CD4-positive, alpha-beta memory T cell (primary cell): ENCODE data around the gene KRT9. TPM values are rescaled to one million over a fixed set of nuclear protein-coding genes. Genes with fewer than 3 reads are reported as not detected.
"Not testable (repeated sequence)": the region's sequence is repeated elsewhere in the genome, so short reads cannot be mapped to it uniquely, and the experiment has no call there.

Experiments
- CTCF ChIA-PET: fragments of 350-600 bp; sonication (Branson Sonifier 250); formaldehyde crosslinking; loops from one replicate; lab custom pipeline; 2021; ENCODE audit warnings: inconsistent platforms; ENCODE audit not compliant: partially characterized antibody; lab: Charles Lee
- POLR2A ChIA-PET: fragments of 350-600 bp; sonication (Branson Sonifier 250); formaldehyde crosslinking; loops from one replicate; lab custom pipeline; 2021; ENCODE audit not compliant: partially characterized antibody; lab: Charles Lee
- DNase-seq, 5 donors: peaks; one replicate each; pipeline versions ENCODE4 v3.0.0 to v3.0.0-alpha.2; 2020 to 2022; ENCODE audit warnings: mixed read lengths in 1 of 5
- H3K27ac ChIP-seq: one replicate; pipeline ENCODE4 v1.7.0; 2013; ENCODE audit warnings: low read depth, low read length
- H3K27me3 ChIP-seq: 2 replicates; pipeline ENCODE4 v1.7.0; 2013; ENCODE audit warnings: mild to moderate bottlenecking, low read length, moderate library complexity; ENCODE audit not compliant: insufficient read depth
- H3K36me3 ChIP-seq: 2 replicates; pipeline ENCODE4 v1.7.0; 2013; ENCODE audit warnings: mild to moderate bottlenecking, low read length, moderate library complexity; ENCODE audit not compliant: insufficient read depth
- H3K4me1 ChIP-seq: 2 replicates; pipeline ENCODE4 v1.7.0; 2013; ENCODE audit warnings: mild to moderate bottlenecking, low read length, moderate library complexity; ENCODE audit not compliant: insufficient read depth
- H3K4me3 ChIP-seq, 2 donors: one replicate each; pipeline ENCODE4 v1.7.0; 2013; ENCODE audit warnings: low read length in 2 of 2, mild to moderate bottlenecking in 1 of 2
- H3K9me3 ChIP-seq, 2 donors: one replicate each; pipeline ENCODE4 v1.7.0; 2013; ENCODE audit warnings: low read length in 2 of 2, control low read depth in 1 of 2; ENCODE audit not compliant: control insufficient read depth in 1 of 2
- H3K27ac Mint-ChIP-seq, 7 donors: one replicate each; pipeline ENCODE4 v1.8.0; 2020 to 2021; ENCODE audit warnings: mixed read lengths in 7 of 7, mild to moderate bottlenecking in 6 of 7, inconsistent platforms in 3 of 7, moderate library complexity in 3 of 7
- H3K27me3 Mint-ChIP-seq, 2 donors: one replicate each; pipeline ENCODE4 v1.8.0; 2020 to 2021; ENCODE audit warnings: mixed read lengths in 2 of 2
- H3K36me3 Mint-ChIP-seq, 2 donors: one replicate each; pipeline ENCODE4 v1.8.0; 2020 to 2021; ENCODE audit warnings: mixed read lengths in 2 of 2, inconsistent platforms in 1 of 2, mild to moderate bottlenecking in 1 of 2
- H3K4me1 Mint-ChIP-seq, 4 donors: one replicate each; pipeline ENCODE4 v1.8.0; 2020 to 2021; ENCODE audit warnings: mixed read lengths in 4 of 4, mild to moderate bottlenecking in 1 of 4
- H3K4me3 Mint-ChIP-seq, 8 donors: one replicate each; pipeline ENCODE4 v1.8.0; 2020 to 2021; ENCODE audit warnings: mixed read lengths in 8 of 8, mild to moderate bottlenecking in 7 of 8, moderate library complexity in 6 of 8, inconsistent platforms in 3 of 8
- H3K9me3 Mint-ChIP-seq, 8 donors: one replicate each; pipeline ENCODE4 v1.8.0; 2020 to 2021; ENCODE audit warnings: mixed read lengths in 8 of 8, mild to moderate bottlenecking in 5 of 8, inconsistent platforms in 3 of 8, moderate library complexity in 1 of 8
- intact Hi-C: fragments of 100-400 bp; cut with micrococcal nuclease; formaldehyde crosslinking; loops from one replicate; pipeline ENCODE4 v1.15.1; 2023
- polyA plus RNA-seq, 2 donors: library from polyadenylated mRNA; unstranded; fragments of 300-500 nt; fragmentation: Illumina TruSeq; gene quantifications; one replicate each; pipeline ENCODE4 v1.2.3, GENCODE V29; 2021
- total RNA-seq, 2 experiments: library from RNA; stranded (reverse); gene quantifications; one replicate each; pipeline ENCODE4 v1.2.3, GENCODE V29; 2021

Gene KRT9
- total and polyA plus RNA-seq, 4 experiments from 2014 or later = not detected

GRCh38 chr17:41544491-41544892, 27.4 kb downstream of the KRT9 start:
- H3K27me3 Mint-ChIP-seq = peaks cover 2% of the 10 kb centered on the region in 2 donors
- no peak overlapping the region for H3K27ac Mint-ChIP-seq
- H3K4me3 ChIP-seq = no peak overlapping the region
- H3K27me3 ChIP-seq = no peaks in the 10 kb centered on the region
- ChIA-PET POLR2A (interaction anchor here (1.6 kb wide), 1 partner anchor 22 kb away, joined by 3 read pairs; no protein-coding TSS in a partner anchor), CTCF (interaction anchor here (0.8 to 1.1 kb wide), 3 partner anchors 11 to 635 kb away, joined by 3 to 4 read pairs (median 3); no protein-coding TSS in a partner anchor)
- H3K4me3 Mint-ChIP-seq = no peak overlapping the region
- DNase-seq = no peak
- H3K9me3 Mint-ChIP-seq = peaks cover 0 to 4% (median 0%) of the 10 kb centered on the region in 8 donors
- H3K4me1 ChIP-seq = peaks cover 15% of the 10 kb centered on the region
- intact Hi-C loops = no loop called here
- peaks cover 5 to 16% (median 15%) of the 10 kb centered on the region in 4 donors for H3K4me1 Mint-ChIP-seq
- H3K36me3 Mint-ChIP-seq = peaks cover 0 to 5% of the 10 kb centered on the region in 2 donors
- H3K9me3 ChIP-seq = no peaks in the 10 kb centered on the region
- no peak overlapping the region for H3K27ac ChIP-seq
- H3K36me3 ChIP-seq = no peaks in the 10 kb centered on the region

GRCh38 chr17:41542786-41543185, 29.1 kb downstream of the KRT9 start:
- H3K4me1 Mint-ChIP-seq, H3K4me3 ChIP-seq, DNase-seq, H3K9me3 ChIP-seq, POLR2A ChIA-PET, H3K27me3 Mint-ChIP-seq, intact Hi-C loops, H3K9me3 Mint-ChIP-seq, H3K36me3 Mint-ChIP-seq, H3K4me3 Mint-ChIP-seq, H3K4me1 ChIP-seq, H3K27ac ChIP-seq, H3K27me3 ChIP-seq, H3K36me3 ChIP-seq: not testable (repeated sequence)
- peak overlapping the region in 1 of 7 donors; percentile 13 for H3K27ac Mint-ChIP-seq
- CTCF ChIA-PET = interaction anchor here (0.9 to 1.5 kb wide), 2 partner anchors 17 to 220 kb away, joined by 4 read pairs; no protein-coding TSS in a partner anchor

GRCh38 chr17:41542357-41542756, 29.5 kb downstream of the KRT9 start:
- peak overlapping the region in 1 of 8 donors; percentile 21 for H3K4me3 Mint-ChIP-seq
- POLR2A ChIA-PET = no interaction called here
- no peak for DNase-seq
- Histone ChIP-seq H3K27me3 (no peaks in the 10 kb centered on the region), H3K36me3 (no peaks in the 10 kb centered on the region), H3K27ac (no peak overlapping the region), H3K4me3 (no peak overlapping the region), H3K9me3 (no peaks in the 10 kb centered on the region), H3K4me1 (no peaks in the 10 kb centered on the region)
- CTCF ChIA-PET = interaction anchor here (0.8 to 1.5 kb wide), 4 partner anchors 9 to 220 kb away, joined by 3 to 4 read pairs (median 4); no protein-coding TSS in a partner anchor
- H3K9me3 Mint-ChIP-seq = peaks cover 0 to 3% (median 0%) of the 10 kb centered on the region in 8 donors
- peaks cover 0 to 2% (median 0%) of the 10 kb centered on the region in 4 donors for H3K4me1 Mint-ChIP-seq
- no peak overlapping the region for H3K27ac Mint-ChIP-seq
- peaks cover 0 to 2% of the 10 kb centered on the region in 2 donors for H3K27me3 Mint-ChIP-seq
- intact Hi-C loops = no loop called here
- H3K36me3 Mint-ChIP-seq = peaks cover 0 to 5% of the 10 kb centered on the region in 2 donors

- Mint-ChIP-seq H3K9me3 (peaks cover 0 to 2% (median 0%) of the 10 kb centered on the region in 8 donors), H3K4me1 (peaks cover 0 to 2% (median 0%) of the 10 kb centered on the region in 4 donors), H3K27ac (peak overlapping the region in 4 of 7 donors; percentile 5 to 55 (median 28)), H3K36me3 (no peaks in the 10 kb centered on the region), H3K4me3 (no peak overlapping the region), H3K27me3 (peaks cover 0 to 4% of the 10 kb centered on the region in 2 donors)
- Histone ChIP-seq H3K27me3 (no peaks in the 10 kb centered on the region), H3K27ac (no peak overlapping the region), H3K9me3 (no peaks in the 10 kb centered on the region), H3K4me3 (no peak overlapping the region), H3K4me1 (no peaks in the 10 kb centered on the region), H3K36me3 (no peaks in the 10 kb centered on the region)
- no peak for DNase-seq
- ChIA-PET CTCF (interaction anchor here (0.9 to 2.1 kb wide), 3 partner anchors 8 to 630 kb away, joined by 3 to 18 read pairs (median 3); no protein-coding TSS in a partner anchor), POLR2A (no interaction called here)
- intact Hi-C loops = no loop called here
Observed at GRCh38 chr17:41540921-41541625, 30.8 kb downstream of the KRT9 start.

GRCh38 chr17:41539979-41540701, 31.7 kb downstream of the KRT9 start:
- Histone ChIP-seq H3K4me1 (no peaks in the 10 kb centered on the region), H3K9me3 (no peaks in the 10 kb centered on the region), H3K36me3 (no peaks in the 10 kb centered on the region), H3K27ac (no peak overlapping the region), H3K27me3 (no peaks in the 10 kb centered on the region), H3K4me3 (no peak overlapping the region)
- H3K9me3 Mint-ChIP-seq = peaks cover 0 to 2% (median 0%) of the 10 kb centered on the region in 8 donors
- H3K27me3 Mint-ChIP-seq = peaks cover 3 to 9% of the 10 kb centered on the region in 2 donors
- no peaks in the 10 kb centered on the region for H3K36me3 Mint-ChIP-seq
- no peak for DNase-seq
- ChIA-PET POLR2A (no interaction called here), CTCF (interaction anchor here (0.7 to 2.1 kb wide), 3 partner anchors 9 to 630 kb away, joined by 3 to 18 read pairs (median 3); no protein-coding TSS in a partner anchor)
- peak overlapping the region in 1 of 7 donors; percentile 43 for H3K27ac Mint-ChIP-seq
- intact Hi-C loops = no loop called here
- peaks cover 0 to 2% (median 0%) of the 10 kb centered on the region in 4 donors for H3K4me1 Mint-ChIP-seq
- no peak overlapping the region for H3K4me3 Mint-ChIP-seq

GRCh38 chr17:41539071-41539492, 32.8 kb downstream of the KRT9 start:
- ChIA-PET CTCF (interaction anchor here (0.9 kb wide), 1 partner anchor 10 kb away, joined by 3 read pairs; no protein-coding TSS in a partner anchor), POLR2A (no interaction called here)
- Histone ChIP-seq H3K4me3 (no peak overlapping the region), H3K36me3 (no peaks in the 10 kb centered on the region), H3K4me1 (no peaks in the 10 kb centered on the region), H3K27me3 (no peaks in the 10 kb centered on the region), H3K9me3 (no peaks in the 10 kb centered on the region), H3K27ac (no peak overlapping the region)
- H3K9me3 Mint-ChIP-seq = no peaks in the 10 kb centered on the region
- no peak for DNase-seq
- intact Hi-C loops = no loop called here
- no peaks in the 10 kb centered on the region for H3K36me3 Mint-ChIP-seq
- H3K4me3 Mint-ChIP-seq = no peak overlapping the region
- H3K4me1 Mint-ChIP-seq = peaks cover 0 to 2% (median 0%) of the 10 kb centered on the region in 4 donors
- no peak overlapping the region for H3K27ac Mint-ChIP-seq
- H3K27me3 Mint-ChIP-seq = peaks cover 5 to 11% of the 10 kb centered on the region in 2 donors

GRCh38 chr17:41538565-41538991, 33.3 kb downstream of the KRT9 start:
- H3K36me3 Mint-ChIP-seq = no peaks in the 10 kb centered on the region
- intact Hi-C loops = no loop called here
- H3K9me3 Mint-ChIP-seq = no peaks in the 10 kb centered on the region
- no peaks in the 10 kb centered on the region for H3K9me3 ChIP-seq
- DNase-seq = no peak
- no peak overlapping the region for H3K27ac Mint-ChIP-seq
- H3K4me3 ChIP-seq = no peak overlapping the region
- ChIA-PET POLR2A (no interaction called here), CTCF (interaction anchor here (0.9 kb wide), 1 partner anchor 10 kb away, joined by 3 read pairs; no protein-coding TSS in a partner anchor)
- H3K27ac ChIP-seq = no peak overlapping the region
- peaks cover 5 to 11% of the 10 kb centered on the region in 2 donors for H3K27me3 Mint-ChIP-seq
- H3K36me3 ChIP-seq = no peaks in the 10 kb centered on the region
- H3K4me1 Mint-ChIP-seq = peaks cover 0 to 2% (median 0%) of the 10 kb centered on the region in 4 donors
- H3K4me1 ChIP-seq = no peaks in the 10 kb centered on the region
- H3K4me3 Mint-ChIP-seq = no peak overlapping the region
- H3K27me3 ChIP-seq = no peaks in the 10 kb centered on the region
